ENCODE results near the gene ANKS3.

DNA sequence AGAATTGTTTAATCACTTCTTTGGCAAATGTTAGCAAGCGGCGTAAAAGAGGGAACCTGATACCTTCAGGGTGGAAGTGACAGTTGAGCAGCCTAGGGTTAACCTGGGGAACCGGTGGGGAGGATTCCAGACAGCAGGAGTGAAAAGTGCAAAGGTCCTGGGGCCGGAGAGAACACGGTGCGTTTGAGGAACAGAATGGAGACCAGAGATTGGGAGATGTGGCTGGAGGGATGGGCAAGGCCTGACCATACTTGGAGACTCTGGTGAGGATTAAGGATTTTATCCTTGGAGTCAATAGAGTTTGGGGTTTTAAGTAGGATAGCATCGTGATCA is 35.2 kb upstream of the ANKS3 start:
- TF ChIP-seq POLR2A (IDR thresholded peaks at IDR 0.05; ENCODE audit: low read depth, low read length) (no peak), TAF1 (IDR thresholded peaks at IDR 0.05; ENCODE audit: borderline replicate concordance, low read depth, low read length) (no peak), POLR2AphosphoS5 (IDR thresholded peaks at IDR 0.05; ENCODE audit: low read depth, low read length) (no peak)

All from GM12892 (cell line).